Neural progenitor cell (in vitro differentiated cells): ENCODE measurements around the gene PTGS2. TPM values are rescaled to one million over a fixed set of nuclear protein-coding genes. Genes with fewer than 3 reads are reported as not detected.

Source experiments
- DNase-seq: peaks from one replicate; pipeline ENCODE4 v3.0.0-alpha.2; 2016; ENCODE audit warnings: low spot score
- H2AFZ ChIP-seq: fragments of 200-600 bp; sonication (generic); replicated peaks from 2 replicates; pipeline ENCODE4 v1.6.1; 2016; ENCODE audit warnings: antibody characterized with exemption
- H3F3A ChIP-seq: fragments of 200-600 bp; sonication (generic); 2 replicates; pipeline ENCODE4 v1.6.1; 2016; ENCODE audit warnings: antibody characterized with exemption, low read depth
- H3K27ac ChIP-seq: fragments of 200-600 bp; sonication (generic); 2 replicates; pipeline ENCODE4 v1.5.1; 2016; ENCODE audit warnings: mild to moderate bottlenecking
- H3K27me3 ChIP-seq: fragments of 200-600 bp; sonication (generic); 2 replicates; pipeline ENCODE4 v1.6.1; 2016; ENCODE audit warnings: mild to moderate bottlenecking, moderate library complexity
- H3K36me3 ChIP-seq: fragments of 200-600 bp; sonication (generic); 2 replicates; pipeline ENCODE4 v1.5.1; 2016
- H3K4me1 ChIP-seq: fragments of 200-600 bp; sonication (generic); 2 replicates; pipeline ENCODE4 v1.6.1; 2016; ENCODE audit warnings: mixed run types
- H3K4me2 ChIP-seq: fragments of 200-600 bp; sonication (generic); 2 replicates; pipeline ENCODE4 v1.6.1; 2016
- H3K4me3 ChIP-seq: fragments of 200-600 bp; sonication (generic); 2 replicates; pipeline ENCODE4 v1.5.1; 2016
- H3K79me2 ChIP-seq: fragments of 200-600 bp; sonication (generic); 2 replicates; pipeline ENCODE4 v1.6.1; 2016; ENCODE audit warnings: low read depth
- H3K9ac ChIP-seq: fragments of 200-600 bp; sonication (generic); 2 replicates; pipeline ENCODE4 v1.6.1; 2016
- H3K9me3 ChIP-seq: fragments of 200-600 bp; sonication (generic); 2 replicates; pipeline ENCODE4 v1.5.1; 2016; ENCODE audit warnings: low read depth
- H4K20me1 ChIP-seq: fragments of 200-600 bp; sonication (generic); 2 replicates; pipeline ENCODE4 v1.6.1; 2016; ENCODE audit warnings: low read depth
- H3K27ac Mint-ChIP-seq: 3 replicates; pipeline ENCODE4 v1.8.0; 2021; ENCODE audit warnings: mixed read lengths
- H3K27me3 Mint-ChIP-seq: 2 replicates; pipeline ENCODE4 v1.8.0; 2022; ENCODE audit warnings: low read depth, mild to moderate bottlenecking, inconsistent platforms, moderate library complexity, mixed read lengths; ENCODE audit not compliant: insufficient read depth
- H3K36me3 Mint-ChIP-seq: 3 replicates; pipeline ENCODE4 v1.8.0; 2021; ENCODE audit warnings: mixed read lengths
- H3K4me1 Mint-ChIP-seq: 3 replicates; pipeline ENCODE4 v1.8.0; 2021; ENCODE audit warnings: mixed read lengths
- H3K4me3 Mint-ChIP-seq: 3 replicates; pipeline ENCODE4 v1.8.0; 2021; ENCODE audit warnings: mild to moderate bottlenecking, moderate library complexity, mixed read lengths
- H3K9me3 Mint-ChIP-seq: 3 replicates; pipeline ENCODE4 v1.8.0; 2020; ENCODE audit warnings: mixed read lengths
- CTCF ChIP-seq: fragments of 200-600 bp; sonication (generic); IDR thresholded peaks from 2 replicates; pipeline ENCODE4 v1.5.1; 2017; ENCODE audit warnings: antibody characterized with exemption, mild to moderate bottlenecking
- EZH2 ChIP-seq: fragments of 200-600 bp; sonication (generic); IDR thresholded peaks from 2 replicates; pipeline ENCODE4 v1.6.1; 2017; ENCODE audit warnings: antibody characterized with exemption, mild to moderate bottlenecking, moderate library complexity
- EZH2phosphoT487 ChIP-seq: fragments of 200-600 bp; sonication (generic); IDR thresholded peaks from 2 replicates; pipeline ENCODE4 v1.6.1; 2017; ENCODE audit warnings: antibody characterized with exemption
- total RNA-seq: library from RNA; depleted of rRNA; stranded (reverse); fragments of >200 nt; gene quantifications from 2 replicates; pipeline ENCODE4 v1.2.3, GENCODE V29; 2015; ENCODE audit warnings: low replicate concordance

The PTGS2 gene
- total RNA-seq, 1 donor from 2014 or later = 0.37 TPM

GRCh38 chr1:186715887-186716809 lies 35.9 kb upstream of the PTGS2 start:
- Histone ChIP-seq H3K4me1 (no peaks in the 10 kb centered on the region), H3K27ac (no peak overlapping the region), H3K4me3 (no peak overlapping the region), H3K27me3 (no peaks in the 10 kb centered on the region), H3K9ac (no peak overlapping the region), H3K9me3 (no peaks in the 10 kb centered on the region), H2AFZ (no peak overlapping the region), H3K4me2 (no peak overlapping the region), H3K36me3 (no peaks in the 10 kb centered on the region), H3K79me2 (no peaks in the 10 kb centered on the region), H4K20me1 (no peaks in the 10 kb centered on the region), H3F3A (no peaks in the 10 kb centered on the region)
- Mint-ChIP-seq H3K27me3 (no peaks in the 10 kb centered on the region), H3K4me3 (no peak overlapping the region), H3K4me1 (no peaks in the 10 kb centered on the region), H3K9me3 (no peaks in the 10 kb centered on the region), H3K36me3 (no peaks in the 10 kb centered on the region), H3K27ac (no peak overlapping the region)
- no peak for TF ChIP-seq CTCF
- TF ChIP-seq EZH2 = no peak
- no peak for TF ChIP-seq EZH2phosphoT487
- DNase-seq = no peak

- Mint-ChIP-seq H3K4me3 (no peak overlapping the region), H3K9me3 (no peaks in the 10 kb centered on the region), H3K36me3 (no peaks in the 10 kb centered on the region), H3K27me3 (no peaks in the 10 kb centered on the region), H3K27ac (no peak overlapping the region), H3K4me1 (no peaks in the 10 kb centered on the region)
- no peak overlapping the region for H3K4me3 ChIP-seq
- H3K9ac ChIP-seq = no peak overlapping the region
- H2AFZ ChIP-seq = no peak overlapping the region
- H3K4me1 ChIP-seq = no peaks in the 10 kb centered on the region
- H3K4me2 ChIP-seq = no peak overlapping the region
- no peaks in the 10 kb centered on the region for H3K9me3 ChIP-seq
- H3K79me2 ChIP-seq = no peaks in the 10 kb centered on the region
- H3K36me3 ChIP-seq = no peaks in the 10 kb centered on the region
- TF ChIP-seq CTCF (no peak), EZH2phosphoT487 (no peak), EZH2 (no peak)
- H3F3A ChIP-seq = no peaks in the 10 kb centered on the region
- no peaks in the 10 kb centered on the region for H4K20me1 ChIP-seq
- no peak overlapping the region for H3K27ac ChIP-seq
- H3K27me3 ChIP-seq = no peaks in the 10 kb centered on the region
- DNase-seq = no peak
These were observed 30.5 kb upstream of the PTGS2 start for GRCh38 chr1:186710696-186711095.

- Mint-ChIP-seq H3K9me3 (no peaks in the 10 kb centered on the region), H3K36me3 (no peaks in the 10 kb centered on the region), H3K4me1 (no peaks in the 10 kb centered on the region), H3K27ac (no peak overlapping the region), H3K27me3 (no peaks in the 10 kb centered on the region), H3K4me3 (no peak overlapping the region)
- Histone ChIP-seq H3K9ac (no peak overlapping the region), H3K4me2 (no peak overlapping the region), H3K27ac (no peak overlapping the region), H3K4me1 (no peaks in the 10 kb centered on the region), H3K36me3 (no peaks in the 10 kb centered on the region), H3K9me3 (no peaks in the 10 kb centered on the region), H3K79me2 (no peaks in the 10 kb centered on the region), H4K20me1 (no peaks in the 10 kb centered on the region), H2AFZ (no peak overlapping the region), H3F3A (no peaks in the 10 kb centered on the region), H3K27me3 (no peaks in the 10 kb centered on the region), H3K4me3 (no peak overlapping the region)
- no peak for DNase-seq
- TF ChIP-seq EZH2 (no peak), CTCF (no peak), EZH2phosphoT487 (no peak)
These were observed 28.5 kb upstream of the PTGS2 start for GRCh38 chr1:186708694-186709097.
